ENCODE results near the gene ADGRG7.
A peak's percentile ranks its signal among the peaks of the same experiment; 100 is the strongest.

ADGRG7 gene

GRCh38 chr3:100697723-100698285 lies 88.4 kb downstream of the ADGRG7 start:
- DNase-seq (ENCODE audit: low read depth in 1 of 2, low spot score in 1 of 2): no peak

GRCh38 chr3:100698736-100699135 lies 89.3 kb downstream of the ADGRG7 start:
- DNase-seq (ENCODE audit: low read depth in 1 of 2, low spot score in 1 of 2): no peak

GRCh38 chr3:100700708-100701107 lies 91.3 kb downstream of the ADGRG7 start:
- DNase-seq (ENCODE audit: low read depth in 1 of 2, low spot score in 1 of 2): no peak

- no peak for DNase-seq (ENCODE audit: low read depth in 1 of 2, low spot score in 1 of 2)
These were observed 92.9 kb downstream of the ADGRG7 start for GRCh38 chr3:100702082-100702979.

- DNase-seq (ENCODE audit: low read depth in 1 of 2, low spot score in 1 of 2): no peak
These were observed 93.6 kb downstream of the ADGRG7 start for GRCh38 chr3:100702980-100703345.

- DNase-seq (ENCODE audit: low read depth in 1 of 2, low spot score in 1 of 2): no peak
These were observed 94.5 kb downstream of the ADGRG7 start for GRCh38 chr3:100703865-100704264.

- no peak for DNase-seq (ENCODE audit: low read depth in 1 of 2, low spot score in 1 of 2)
These were observed 97.0 kb downstream of the ADGRG7 start for GRCh38 chr3:100706365-100706764.

- DNase-seq (ENCODE audit: low read depth in 1 of 2, low spot score in 1 of 2): no peak
These were observed 99.2 kb downstream of the ADGRG7 start for GRCh38 chr3:100708644-100708988.

GRCh38 chr3:100708989-100709841 lies 99.8 kb downstream of the ADGRG7 start, which contains the start of gene TFG:
TSS of gene TFG (plus strand) at chr3:100709494. CDS start at chr3:100713686, 4,192 bp downstream.
- DNase-seq (ENCODE audit: low read depth in 1 of 2, low spot score in 1 of 2): peak; percentile 94 to 96

- DNase-seq (ENCODE audit: low read depth in 1 of 2, low spot score in 1 of 2): peak in 1 of 2 donors; percentile 25
These were observed 100.5 kb downstream of the ADGRG7 start for GRCh38 chr3:100709842-100710260.

- peak in 1 of 2 donors; percentile 51 for DNase-seq (ENCODE audit: low read depth in 1 of 2, low spot score in 1 of 2)
These were observed 101.0 kb downstream of the ADGRG7 start for GRCh38 chr3:100710261-100710968.

- no peak for DNase-seq (ENCODE audit: low read depth in 1 of 2, low spot score in 1 of 2)
These were observed 105.8 kb downstream of the ADGRG7 start for GRCh38 chr3:100715176-100715575.

- no peak for DNase-seq (ENCODE audit: low read depth in 1 of 2, low spot score in 1 of 2)
These were observed 107.7 kb downstream of the ADGRG7 start for GRCh38 chr3:100717063-100717462.

GRCh38 chr3:100717637-100718487 lies 108.5 kb downstream of the ADGRG7 start:
- DNase-seq (ENCODE audit: low read depth in 1 of 2, low spot score in 1 of 2): no peak

- DNase-seq (ENCODE audit: low read depth in 1 of 2, low spot score in 1 of 2): no peak
These were observed 109.7 kb downstream of the ADGRG7 start for GRCh38 chr3:100719136-100719535.

GRCh38 chr3:100720426-100720825 lies 111.0 kb downstream of the ADGRG7 start:
- no peak for DNase-seq (ENCODE audit: low read depth in 1 of 2, low spot score in 1 of 2)

- DNase-seq (ENCODE audit: low read depth in 1 of 2, low spot score in 1 of 2): no peak
These were observed 116.6 kb downstream of the ADGRG7 start for GRCh38 chr3:100725935-100726513.

- no peak for DNase-seq (ENCODE audit: low read depth in 1 of 2, low spot score in 1 of 2)
These were observed 117.3 kb downstream of the ADGRG7 start for GRCh38 chr3:100726706-100727105.

- no peak for DNase-seq (ENCODE audit: low read depth in 1 of 2, low spot score in 1 of 2)
These were observed 121.1 kb downstream of the ADGRG7 start for GRCh38 chr3:100730524-100730923.

GRCh38 chr3:100732435-100732834 lies 123.0 kb downstream of the ADGRG7 start:
- no peak for DNase-seq (ENCODE audit: low read depth in 1 of 2, low spot score in 1 of 2)
